H1 (cell line): ENCODE measurements around the gene DNAJB1.

ENCODE experiments used
- CREB1 ChIP-seq: IDR thresholded peaks from 2 replicates; pipeline ENCODE4 v1.6.1; 2012; ENCODE audit warnings: inconsistent platforms
- CTCF ChIP-seq, 3 experiments: IDR thresholded peaks; 1 replicate in 2 of 3; 2 replicates in 1 of 3; pipeline versions ENCODE4 v1.5.1 to v1.6.1; 2011; ENCODE audit warnings: low read length in 3 of 3, mild to moderate bottlenecking in 3 of 3, inconsistent platforms in 2 of 3, low read depth in 1 of 3, moderate library complexity in 1 of 3; ENCODE audit not compliant: insufficient read depth in 1 of 3; ENCODE audit errors: control extremely low read depth in 1 of 3
- E2F6 ChIP-seq: IDR thresholded peaks from 2 replicates; pipeline ENCODE4 v1.6.1; 2012; ENCODE audit warnings: inconsistent platforms
- EZH2 ChIP-seq: fragments of 200-600 bp; sonication (generic); IDR thresholded peaks from 2 replicates; pipeline ENCODE4 v1.7.1; 2012; ENCODE audit warnings: low read depth, mild to moderate bottlenecking, moderate library complexity, low read length, inconsistent platforms; ENCODE audit not compliant: severe bottlenecking
- SIX5 ChIP-seq: IDR thresholded peaks from 2 replicates; pipeline ENCODE4 v1.6.1; 2011; ENCODE audit warnings: mild to moderate bottlenecking, low read depth, low read length
- YY1 ChIP-seq: IDR thresholded peaks from 2 replicates; pipeline ENCODE4 v1.6.1; 2011; ENCODE audit warnings: low read depth, mild to moderate bottlenecking, low read length

GRCh38 chr19:14560776-14561108, 42.5 kb upstream of the DNAJB1 start:
- TF ChIP-seq CREB1 (no peak), E2F6 (no peak), SIX5 (no peak), EZH2 (no peak), CTCF (IDR thresholded peaks at IDR 0.05; ENCODE audit: control extremely low read depth in 1 of 3, insufficient read depth in 1 of 3, low read depth in 1 of 3, low read length in 3 of 3) (no peak), YY1 (no peak)
